HEK293 (cell line): Measurements from ENCODE around the gene TOR2A.

Experiments used
- BCL6B ChIP-seq: fragments of 450-650 bp; formaldehyde crosslinking; IDR thresholded peaks from 2 replicates; pipeline ENCODE4 v1.5.1; 2017; ENCODE audit warnings: missing biosample characterization, missing genetic modification characterization
- EGR2 ChIP-seq: fragments of 450-650 bp; formaldehyde crosslinking; IDR thresholded peaks from 2 replicates; pipeline ENCODE4 v1.5.1; 2016; ENCODE audit warnings: low read depth, missing biosample characterization, missing genetic modification characterization
- KLF10 ChIP-seq: fragments of 450-650 bp; IDR thresholded peaks from 2 replicates; pipeline ENCODE4 v1.5.1; 2018; ENCODE audit warnings: missing biosample characterization, mild to moderate bottlenecking, missing genetic modification characterization
- KLF7 ChIP-seq: fragments of 450-650 bp; formaldehyde crosslinking; IDR thresholded peaks from 2 replicates; pipeline ENCODE4 v1.5.1; 2016; ENCODE audit warnings: missing biosample characterization, missing genetic modification characterization, borderline replicate concordance
- MZF1 ChIP-seq: fragments of 450-650 bp; formaldehyde crosslinking; IDR thresholded peaks from 2 replicates; pipeline ENCODE4 v1.5.1; 2017; ENCODE audit warnings: missing biosample characterization, missing genetic modification characterization, borderline replicate concordance
- PRDM6 ChIP-seq: fragments of 450-650 bp; formaldehyde crosslinking; IDR thresholded peaks from 2 replicates; pipeline ENCODE4 v1.5.1; 2017; ENCODE audit warnings: missing biosample characterization, missing genetic modification characterization
- REPIN1 ChIP-seq: fragments of 450-650 bp; formaldehyde crosslinking; IDR thresholded peaks from 2 replicates; pipeline ENCODE4 v1.5.1; 2017; ENCODE audit warnings: missing biosample characterization, missing genetic modification characterization, low read depth
- SCRT2 ChIP-seq: fragments of 450-650 bp; formaldehyde crosslinking; IDR thresholded peaks from 2 replicates; pipeline ENCODE4 v1.5.1; 2016; ENCODE audit warnings: missing biosample characterization, missing genetic modification characterization
- YY2 ChIP-seq: fragments of 450-650 bp; formaldehyde crosslinking; IDR thresholded peaks from 2 replicates; pipeline ENCODE4 v1.5.1; 2016; ENCODE audit warnings: missing biosample characterization, missing genetic modification characterization
- ZFP3 ChIP-seq: fragments of 450-650 bp; formaldehyde crosslinking; IDR thresholded peaks from 2 replicates; pipeline ENCODE4 v1.5.1; 2016; ENCODE audit warnings: low read depth, missing biosample characterization, missing genetic modification characterization
- ZNF16 ChIP-seq: fragments of 450-650 bp; formaldehyde crosslinking; IDR thresholded peaks from 2 replicates; pipeline ENCODE4 v1.5.1; 2016; ENCODE audit warnings: low read depth, missing biosample characterization, missing genetic modification characterization
- ZNF174 ChIP-seq: fragments of 450-650 bp; formaldehyde crosslinking; IDR thresholded peaks from 2 replicates; pipeline ENCODE4 v1.5.0; 2017; ENCODE audit warnings: missing biosample characterization, mild to moderate bottlenecking, missing genetic modification characterization
- ZNF221 ChIP-seq: fragments of 450-650 bp; formaldehyde crosslinking; IDR thresholded peaks from 2 replicates; pipeline ENCODE4 v1.5.1; 2017; ENCODE audit warnings: missing biosample characterization, missing genetic modification characterization, borderline replicate concordance
- ZNF239 ChIP-seq: fragments of 450-650 bp; formaldehyde crosslinking; IDR thresholded peaks from 2 replicates; pipeline ENCODE4 v1.5.1; 2016; ENCODE audit warnings: missing biosample characterization, missing genetic modification characterization
- ZNF350 ChIP-seq: fragments of 450-650 bp; formaldehyde crosslinking; IDR thresholded peaks from 2 replicates; pipeline ENCODE4 v1.5.0; 2017; ENCODE audit warnings: missing biosample characterization, mild to moderate bottlenecking, missing genetic modification characterization
- ZNF366 ChIP-seq: fragments of 450-650 bp; formaldehyde crosslinking; conservative IDR thresholded peaks from 2 replicates; pipeline ENCODE4 v1.5.1; 2016; ENCODE audit warnings: missing biosample characterization, missing genetic modification characterization
- ZNF394 ChIP-seq: fragments of 450-650 bp; formaldehyde crosslinking; IDR thresholded peaks from 2 replicates; pipeline ENCODE4 v1.5.1; 2016; ENCODE audit warnings: missing biosample characterization, missing genetic modification characterization, mild to moderate bottlenecking, moderate library complexity, borderline replicate concordance
- ZNF416 ChIP-seq: fragments of 450-650 bp; formaldehyde crosslinking; IDR thresholded peaks from 2 replicates; pipeline ENCODE4 v1.5.1; 2016; ENCODE audit warnings: missing biosample characterization, missing genetic modification characterization
- ZNF473 ChIP-seq: fragments of 450-650 bp; formaldehyde crosslinking; IDR thresholded peaks from 2 replicates; pipeline ENCODE4 v1.5.1; 2017; ENCODE audit warnings: missing biosample characterization, missing genetic modification characterization
- ZNF488 ChIP-seq: fragments of 450-650 bp; formaldehyde crosslinking; IDR thresholded peaks from 2 replicates; pipeline ENCODE4 v1.5.1; 2016; ENCODE audit warnings: missing biosample characterization, missing genetic modification characterization
- ZNF544 ChIP-seq: fragments of 450-650 bp; formaldehyde crosslinking; IDR thresholded peaks from 2 replicates; pipeline ENCODE4 v1.5.0; 2017; ENCODE audit warnings: missing biosample characterization, missing genetic modification characterization
- ZNF558 ChIP-seq: fragments of 450-650 bp; formaldehyde crosslinking; IDR thresholded peaks from 2 replicates; pipeline ENCODE4 v1.5.1; 2016; ENCODE audit warnings: missing biosample characterization, missing genetic modification characterization
- ZNF747 ChIP-seq: fragments of 450-650 bp; formaldehyde crosslinking; IDR thresholded peaks from 2 replicates; pipeline ENCODE4 v1.5.1; 2016; ENCODE audit warnings: missing biosample characterization, missing genetic modification characterization
- ZSCAN23 ChIP-seq: fragments of 450-650 bp; formaldehyde crosslinking; IDR thresholded peaks from 2 replicates; pipeline ENCODE4 v1.5.1; 2016; ENCODE audit warnings: missing biosample characterization, missing genetic modification characterization
- ZXDB ChIP-seq: fragments of 450-650 bp; formaldehyde crosslinking; IDR thresholded peaks from 2 replicates; pipeline ENCODE4 v1.5.1; 2016; ENCODE audit warnings: missing biosample characterization, missing genetic modification characterization
- TF ChIP-seq, protein P1 (sequence below): fragments of 450-650 bp; formaldehyde crosslinking; conservative IDR thresholded peaks from 2 replicates; pipeline ENCODE4 v1.5.1; 2016; ENCODE audit warnings: low read depth, missing biosample characterization, missing genetic modification characterization
- TF ChIP-seq, protein P2 (sequence below): fragments of 450-650 bp; formaldehyde crosslinking; IDR thresholded peaks from 2 replicates; pipeline ENCODE4 v1.5.1; 2016; ENCODE audit warnings: missing biosample characterization, missing genetic modification characterization
- TF ChIP-seq, protein P3 (sequence below): fragments of 450-650 bp; formaldehyde crosslinking; IDR thresholded peaks from 2 replicates; pipeline ENCODE4 v1.5.1; 2016; ENCODE audit warnings: missing biosample characterization, missing genetic modification characterization, low read depth

TOR2A gene

GRCh38 chr9:127734747-127735529 lies at the start of gene TOR2A (continued):
- TF ChIP-seq ZNF394 (peak; percentile 54; the same call in 1 of the 2 replicates), ZNF473 (tag by site-specific recombination) (no peak), SCRT2 (tag by site-specific recombination) (no peak), ZNF366 (no peak), EGR2 (tag by site-specific recombination) (0 out of 2 replicates have a peak, but pooled peaks have one; percentile 20), ZNF544 (no peak), ZNF350 (no peak), ZNF16 (tag by site-specific recombination) (no peak), REPIN1 (tag by site-specific recombination) (no peak), ZNF747 (tag by site-specific recombination) (no peak), ZNF221 (tag by site-specific recombination) (no peak), ZFP3 (tag by site-specific recombination) (no peak), ZNF558 (tag by site-specific recombination) (no peak), KLF10 (tag by site-specific recombination) (peak; percentile 59), ZXDB (0 out of 2 replicates have a peak, but pooled peaks have one; percentile 32), ZSCAN23 (tag by site-specific recombination) (no peak), BCL6B (no peak), ZNF488 (tag by site-specific recombination) (no peak), YY2 (tag by site-specific recombination) (0 out of 2 replicates have a peak, but pooled peaks have one; percentile 38), PRDM6 (tag by site-specific recombination) (no peak), KLF7 (tag by site-specific recombination) (no peak; the same call in 1 of the 2 replicates), ZNF174 (tag by site-specific recombination) (no peak), ZNF239 (tag by site-specific recombination) (no peak), ZNF416 (tag by site-specific recombination) (no peak), MZF1 (tag by site-specific recombination) (no peak)
- TF ChIP-seq, protein P1, sequence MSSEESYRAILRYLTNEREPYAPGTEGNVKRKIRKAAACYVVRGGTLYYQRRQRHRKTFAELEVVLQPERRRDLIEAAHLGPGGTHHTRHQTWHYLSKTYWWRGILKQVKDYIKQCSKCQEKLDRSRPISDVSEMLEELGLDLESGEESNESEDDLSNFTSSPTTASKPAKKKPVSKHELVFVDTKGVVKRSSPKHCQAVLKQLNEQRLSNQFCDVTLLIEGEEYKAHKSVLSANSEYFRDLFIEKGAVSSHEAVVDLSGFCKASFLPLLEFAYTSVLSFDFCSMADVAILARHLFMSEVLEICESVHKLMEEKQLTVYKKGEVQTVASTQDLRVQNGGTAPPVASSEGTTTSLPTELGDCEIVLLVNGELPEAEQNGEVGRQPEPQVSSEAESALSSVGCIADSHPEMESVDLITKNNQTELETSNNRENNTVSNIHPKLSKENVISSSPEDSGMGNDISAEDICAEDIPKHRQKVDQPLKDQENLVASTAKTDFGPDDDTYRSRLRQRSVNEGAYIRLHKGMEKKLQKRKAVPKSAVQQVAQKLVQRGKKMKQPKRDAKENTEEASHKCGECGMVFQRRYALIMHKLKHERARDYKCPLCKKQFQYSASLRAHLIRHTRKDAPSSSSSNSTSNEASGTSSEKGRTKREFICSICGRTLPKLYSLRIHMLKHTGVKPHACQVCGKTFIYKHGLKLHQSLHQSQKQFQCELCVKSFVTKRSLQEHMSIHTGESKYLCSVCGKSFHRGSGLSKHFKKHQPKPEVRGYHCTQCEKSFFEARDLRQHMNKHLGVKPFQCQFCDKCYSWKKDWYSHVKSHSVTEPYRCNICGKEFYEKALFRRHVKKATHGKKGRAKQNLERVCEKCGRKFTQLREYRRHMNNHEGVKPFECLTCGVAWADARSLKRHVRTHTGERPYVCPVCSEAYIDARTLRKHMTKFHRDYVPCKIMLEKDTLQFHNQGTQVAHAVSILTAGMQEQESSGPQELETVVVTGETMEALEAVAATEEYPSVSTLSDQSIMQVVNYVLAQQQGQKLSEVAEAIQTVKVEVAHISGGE (tag by site-specific recombination), result peak; percentile 84
- TF ChIP-seq, protein P2, sequence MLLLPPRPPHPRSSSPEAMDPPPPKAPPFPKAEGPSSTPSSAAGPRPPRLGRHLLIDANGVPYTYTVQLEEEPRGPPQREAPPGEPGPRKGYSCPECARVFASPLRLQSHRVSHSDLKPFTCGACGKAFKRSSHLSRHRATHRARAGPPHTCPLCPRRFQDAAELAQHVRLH (tag by site-specific recombination), result 0 out of 2 replicates have a peak, but pooled peaks have one; percentile 8
- TF ChIP-seq, protein P3, sequence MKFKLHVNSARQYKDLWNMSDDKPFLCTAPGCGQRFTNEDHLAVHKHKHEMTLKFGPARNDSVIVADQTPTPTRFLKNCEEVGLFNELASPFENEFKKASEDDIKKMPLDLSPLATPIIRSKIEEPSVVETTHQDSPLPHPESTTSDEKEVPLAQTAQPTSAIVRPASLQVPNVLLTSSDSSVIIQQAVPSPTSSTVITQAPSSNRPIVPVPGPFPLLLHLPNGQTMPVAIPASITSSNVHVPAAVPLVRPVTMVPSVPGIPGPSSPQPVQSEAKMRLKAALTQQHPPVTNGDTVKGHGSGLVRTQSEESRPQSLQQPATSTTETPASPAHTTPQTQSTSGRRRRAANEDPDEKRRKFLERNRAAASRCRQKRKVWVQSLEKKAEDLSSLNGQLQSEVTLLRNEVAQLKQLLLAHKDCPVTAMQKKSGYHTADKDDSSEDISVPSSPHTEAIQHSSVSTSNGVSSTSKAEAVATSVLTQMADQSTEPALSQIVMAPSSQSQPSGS (tag by site-specific recombination), result no peak
